OCI-LY7 (cell line): ENCODE data around the gene MMS22L. TPM values are rescaled to one million over a fixed set of nuclear protein-coding genes. Genes with fewer than 3 reads are reported as not detected.
"Not testable (repeated sequence)": the region's sequence is repeated elsewhere in the genome, so short reads cannot be mapped to it uniquely, and the experiment has no call there.

Source experiments
- BruUV-seq: library from RNA; stranded (reverse); fragments of 400-500 nt; replicated peaks from 2 replicates; lab custom pipeline; 2021; lab: Mats Ljungman, UMichigan
- CTCF ChIA-PET: fragments of 300-600 bp; sonication (Branson Sonifier 250); formaldehyde crosslinking; loops from one replicate; lab custom pipeline; 2022; ENCODE audit warnings: antibody characterized with exemption; ENCODE audit not compliant: unreplicated experiment; lab: Charles Lee
- POLR2A ChIA-PET: fragments of 300-600 bp; sonication (Branson Sonifier 250); formaldehyde crosslinking; loops from one replicate; lab custom pipeline; 2022; ENCODE audit warnings: antibody characterized with exemption; lab: Charles Lee
- DNase-seq: peaks from one replicate; pipeline ENCODE4 v3.0.0-alpha.2; 2015; ENCODE audit warnings: low spot score
- H2AFZ ChIP-seq: fragments of 200-600 bp; sonication (generic), shearing (Covaris generic); 2 replicates; pipeline ENCODE4 v1.6.1; 2014; ENCODE audit warnings: mild to moderate bottlenecking, antibody characterized with exemption, low read length, moderate library complexity
- H3K27ac ChIP-seq: fragments of 200-600 bp; sonication (generic); 2 replicates; pipeline ENCODE4 v1.5.1; 2014; ENCODE audit warnings: mixed run types, low read depth, mild to moderate bottlenecking, moderate library complexity, low read length, inconsistent platforms; ENCODE audit not compliant: poor library complexity, severe bottlenecking
- H3K36me3 ChIP-seq: fragments of 200-600 bp; sonication (generic); 2 replicates; pipeline ENCODE4 v1.6.1; 2014; ENCODE audit warnings: mild to moderate bottlenecking, antibody characterized with exemption, low read length, moderate library complexity, mixed read lengths; ENCODE audit not compliant: insufficient read depth
- H3K4me1 ChIP-seq: fragments of 200-600 bp; sonication (generic); 2 replicates; pipeline ENCODE4 v1.5.1; 2014; ENCODE audit warnings: mild to moderate bottlenecking, low read length; ENCODE audit not compliant: insufficient read depth, poor library complexity, severe bottlenecking
- H3K4me2 ChIP-seq: fragments of 200-600 bp; sonication (generic); 2 replicates; pipeline ENCODE4 v1.6.1; 2014; ENCODE audit warnings: mild to moderate bottlenecking, low read length
- H3K4me3 ChIP-seq: fragments of 200-600 bp; sonication (generic); 2 replicates; pipeline ENCODE4 v1.5.1; 2014; ENCODE audit warnings: mild to moderate bottlenecking, low read depth, low read length; ENCODE audit not compliant: poor library complexity, severe bottlenecking
- H3K79me2 ChIP-seq: fragments of 200-600 bp; sonication (generic); 2 replicates; pipeline ENCODE4 v1.6.1; 2016; ENCODE audit warnings: low read depth, mild to moderate bottlenecking, low read length, moderate library complexity, mixed read lengths; ENCODE audit not compliant: insufficient read depth
- H3K9me2 ChIP-seq: fragments of 200-600 bp; sonication (generic); 2 replicates; pipeline ENCODE4 v1.6.1; 2016; ENCODE audit warnings: mild to moderate bottlenecking, low read length, mixed read lengths; ENCODE audit not compliant: insufficient read depth
- H3K9me3 ChIP-seq: fragments of 200-600 bp; sonication (generic); 2 replicates; pipeline ENCODE4 v1.6.1; 2014; ENCODE audit warnings: mild to moderate bottlenecking, mixed run types, low read length, mixed read lengths
- H4K20me1 ChIP-seq: fragments of 200-600 bp; sonication (generic); 2 replicates; pipeline ENCODE4 v1.6.1; 2014; ENCODE audit warnings: mild to moderate bottlenecking, antibody characterized with exemption, low read length, moderate library complexity, mixed read lengths; ENCODE audit not compliant: insufficient read depth
- CTCF ChIP-seq: fragments of 200-600 bp; sonication (generic); conservative IDR thresholded peaks from 2 replicates; pipeline ENCODE4 v1.5.1; 2014; ENCODE audit warnings: mild to moderate bottlenecking, antibody characterized with exemption, low read length, moderate library complexity, mixed read lengths
- EZH2phosphoT487 ChIP-seq: fragments of 200-600 bp; sonication (generic); IDR thresholded peaks from 2 replicates; pipeline ENCODE4 v1.6.1; 2018; ENCODE audit warnings: low read depth, borderline replicate concordance, mild to moderate bottlenecking, mixed run types, antibody characterized with exemption, low read length, moderate library complexity, mixed read lengths
- intact Hi-C: fragments of 100-400 bp; cut with micrococcal nuclease; formaldehyde crosslinking; loops from one replicate; pipeline ENCODE4 v1.10.0; 2022; ENCODE audit not compliant: unreplicated experiment
- total RNA-seq, 2 experiments: library from RNA; depleted of rRNA in 1 of 2; stranded (reverse); fragments of >200 nt in 1 of 2; shearing (Covaris generic) in 1 of 2; gene quantifications; 2 replicates each; pipeline ENCODE4 v1.2.3, GENCODE V29; 2014 to 2022

MMS22L gene
- total RNA-seq, 2 experiments from 2014 or later: 50.2 to 62.3 TPM

- Histone ChIP-seq H3K36me3 (peaks cover 84% of the 10 kb centered on the region), H3K4me3 (no peak overlapping the region), H3K4me1 (no peaks in the 10 kb centered on the region), H3K27ac (no peak overlapping the region), H3K79me2 (no peaks in the 10 kb centered on the region), H2AFZ (no peak overlapping the region), H3K4me2 (no peak overlapping the region), H3K9me3 (no peaks in the 10 kb centered on the region), H3K9me2 (no peaks in the 10 kb centered on the region), H4K20me1 (no peaks in the 10 kb centered on the region)
- no TSS peak for BruUV-seq
- TF ChIP-seq CTCF: no peak
- no peak for TF ChIP-seq EZH2phosphoT487
- no peak for DNase-seq
- POLR2A ChIA-PET: interaction anchor here (0.7 to 2.7 kb wide), 7 partner anchors 10 to 103 kb away, joined by 3 to 9 read pairs (median 4); no protein-coding TSS in a partner anchor
- intact Hi-C loops: no loop called here
- CTCF ChIA-PET: no interaction called here
Observed at GRCh38 chr6:97174471-97174870, 108.5 kb downstream of the MMS22L start.

- Histone ChIP-seq H3K27ac (no peak overlapping the region), H3K9me3 (no peaks in the 10 kb centered on the region), H3K79me2 (no peaks in the 10 kb centered on the region), H3K4me2 (no peak overlapping the region), H3K9me2 (no peaks in the 10 kb centered on the region), H3K4me1 (no peaks in the 10 kb centered on the region), H4K20me1 (no peaks in the 10 kb centered on the region), H3K36me3 (peaks cover 65% of the 10 kb centered on the region), H2AFZ (no peak overlapping the region), H3K4me3 (no peak overlapping the region)
- no TSS peak for BruUV-seq
- ChIA-PET CTCF (no interaction called here), POLR2A (no interaction called here)
- intact Hi-C loops: no loop called here
- no peak for DNase-seq
- TF ChIP-seq CTCF: no peak
- no peak for TF ChIP-seq EZH2phosphoT487
Observed at GRCh38 chr6:97160280-97160679, 122.7 kb downstream of the MMS22L start.

GRCh38 chr6:97155447-97155846 is 127.6 kb downstream of the MMS22L start:
- H3K9me3 ChIP-seq, H3K4me2 ChIP-seq, CTCF ChIA-PET, H4K20me1 ChIP-seq, BruUV-seq, H3K79me2 ChIP-seq, H3K4me3 ChIP-seq, POLR2A ChIA-PET, H3K4me1 ChIP-seq, intact Hi-C loops, H2AFZ ChIP-seq, H3K27ac ChIP-seq, H3K9me2 ChIP-seq, DNase-seq: not testable (repeated sequence)
- peaks cover 61% of the 10 kb centered on the region for H3K36me3 ChIP-seq
